T-helper 17 cell (primary cell): ENCODE results near the gene PYGM. TPM values are rescaled to one million over a fixed set of nuclear protein-coding genes. Genes with fewer than 3 reads are reported as not detected.

Experiments
- ATAC-seq: fragments of 150-1000 bp; cut with Tn5 transposase; 2 replicates; pipeline ENCODE4 v1.10.0; 2021; ENCODE audit warnings: mild to moderate bottlenecking, moderate library complexity
- DNase-seq, 3 donors: peaks; one replicate each; pipeline versions ENCODE4 v3.0.0 to v3.0.0-alpha.2; 2020 to 2021
- H3K9me3 ChIP-seq: one replicate; pipeline ENCODE4 v1.7.0; 2013; ENCODE audit warnings: low read length, mild to moderate bottlenecking; ENCODE audit not compliant: control insufficient read depth, poor library complexity, severe bottlenecking
- H3K27ac Mint-ChIP-seq: one replicate; pipeline ENCODE4 v1.8.0; 2022; ENCODE audit warnings: mild to moderate bottlenecking, moderate library complexity, mixed read lengths
- H3K27me3 Mint-ChIP-seq: one replicate; pipeline ENCODE4 v1.8.0; 2022; ENCODE audit warnings: mixed read lengths
- H3K36me3 Mint-ChIP-seq: one replicate; pipeline ENCODE4 v1.8.0; 2022; ENCODE audit warnings: low read depth, mixed read lengths
- H3K4me1 Mint-ChIP-seq: one replicate; pipeline ENCODE4 v1.8.0; 2022; ENCODE audit warnings: mild to moderate bottlenecking, mixed read lengths
- H3K4me3 Mint-ChIP-seq: one replicate; pipeline ENCODE4 v1.8.0; 2022; ENCODE audit warnings: mild to moderate bottlenecking, moderate library complexity, mixed read lengths
- total RNA-seq, 4 donors: library from RNA in 2 of 4; stranded (reverse) in 2 of 4; gene quantifications; one replicate each; pipeline ENCODE4 v1.2.3 and lab custom pipeline; 2022 to 2026

Gene PYGM
- total RNA-seq, 2 donors from 2014 or later = 11.8 to 27.1 TPM

DNA sequence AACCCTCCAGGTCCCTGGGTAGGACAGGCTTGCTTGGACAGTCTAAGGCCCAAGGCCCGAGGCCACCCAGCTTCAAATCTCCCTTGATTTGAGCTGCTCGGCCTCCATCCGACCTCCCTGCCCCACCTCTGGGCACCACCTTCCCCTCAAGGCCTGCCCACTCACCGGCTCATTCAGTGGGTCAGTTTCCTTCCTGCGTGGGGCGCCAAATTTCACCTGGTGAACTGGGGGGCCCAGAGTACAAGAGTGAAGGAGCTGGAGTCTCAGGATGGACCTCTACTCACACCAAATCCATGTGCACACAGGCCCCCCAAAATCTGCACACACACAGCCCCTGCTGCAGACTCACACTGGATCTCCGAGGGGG, 39.5 kb upstream of the PYGM start:
- no peak for ATAC-seq
- H3K27ac Mint-ChIP-seq = peak overlapping the region; percentile 4
- H3K9me3 ChIP-seq = no peaks in the 10 kb centered on the region
- no peak overlapping the region for H3K4me3 Mint-ChIP-seq
- no peak for DNase-seq
- no peaks in the 10 kb centered on the region for H3K27me3 Mint-ChIP-seq
- peaks cover 26% of the 10 kb centered on the region for H3K4me1 Mint-ChIP-seq
- peaks cover 6% of the 10 kb centered on the region for H3K36me3 Mint-ChIP-seq

- Mint-ChIP-seq H3K27ac (no peak overlapping the region), H3K4me3 (no peak overlapping the region), H3K4me1 (peaks cover 22% of the 10 kb centered on the region), H3K27me3 (no peaks in the 10 kb centered on the region), H3K36me3 (peaks cover 6% of the 10 kb centered on the region)
- no peaks in the 10 kb centered on the region for H3K9me3 ChIP-seq
- ATAC-seq (no peak), DNase-seq (no peak)
These were observed 37.2 kb upstream of the PYGM start for GRCh38 chr11:64796757-64797541.

GRCh38 chr11:64796047-64796756, 36.4 kb upstream of the PYGM start:
- peaks cover 19% of the 10 kb centered on the region for H3K4me1 Mint-ChIP-seq
- H3K4me3 Mint-ChIP-seq = no peak overlapping the region
- no peak for ATAC-seq
- DNase-seq = no peak
- no peak overlapping the region for H3K27ac Mint-ChIP-seq
- H3K36me3 Mint-ChIP-seq = peaks cover 6% of the 10 kb centered on the region
- no peaks in the 10 kb centered on the region for H3K27me3 Mint-ChIP-seq
- H3K9me3 ChIP-seq = no peaks in the 10 kb centered on the region

GRCh38 chr11:64794526-64794925, 34.8 kb upstream of the PYGM start:
- H3K9me3 ChIP-seq = no peaks in the 10 kb centered on the region
- Mint-ChIP-seq H3K36me3 (peaks cover 6% of the 10 kb centered on the region), H3K4me1 (peaks cover 17% of the 10 kb centered on the region), H3K27ac (peak overlapping the region; percentile 75), H3K27me3 (no peaks in the 10 kb centered on the region), H3K4me3 (peak overlapping the region; percentile 76)
- ATAC-seq (no peak), DNase-seq (no peak)

DNA sequence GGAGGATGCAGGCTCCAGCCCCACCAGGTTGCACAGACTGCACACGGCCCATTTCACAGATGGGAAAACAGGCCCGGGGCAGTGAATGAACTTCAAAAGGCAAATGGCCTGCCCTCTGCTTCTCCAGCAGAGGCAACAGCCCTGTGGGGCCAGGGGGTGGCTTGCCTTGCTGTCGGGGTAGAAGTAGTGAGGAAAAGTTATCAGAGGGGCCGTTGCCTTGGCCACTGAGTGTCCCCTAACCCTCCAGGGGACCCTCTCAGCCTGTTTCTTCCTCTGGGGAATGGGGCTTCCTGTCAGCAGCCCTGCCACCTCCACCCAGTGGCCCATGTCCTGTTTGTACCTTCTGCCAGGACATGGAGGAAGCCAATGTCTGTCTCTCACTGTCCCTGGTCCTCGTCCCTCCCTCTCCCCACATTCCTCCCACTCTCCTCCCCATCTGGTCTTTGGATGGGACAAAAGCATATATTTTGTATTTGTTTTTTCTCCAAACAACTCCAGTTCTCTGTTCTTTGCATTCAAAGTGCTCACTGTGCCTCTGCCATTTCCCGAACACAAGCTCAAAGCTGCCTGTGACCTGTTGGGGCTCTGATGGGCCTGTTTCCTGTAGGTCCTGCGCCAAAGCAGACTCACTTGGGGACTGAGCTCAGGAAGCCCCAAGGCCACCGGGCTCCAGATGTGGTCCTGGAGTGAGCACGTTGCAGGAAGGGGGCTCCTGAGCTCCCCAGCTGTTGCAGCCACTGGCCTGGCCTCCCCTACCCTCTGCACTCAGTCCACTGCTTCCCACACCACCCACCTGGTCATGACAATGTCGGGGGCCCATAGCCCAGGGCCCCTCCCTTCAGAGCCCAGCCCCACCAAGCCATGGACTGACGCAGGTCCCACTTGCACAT, 33.7 kb upstream of the PYGM start:
- no peaks in the 10 kb centered on the region for H3K27me3 Mint-ChIP-seq
- no peaks in the 10 kb centered on the region for H3K9me3 ChIP-seq
- peaks cover 13% of the 10 kb centered on the region for H3K4me1 Mint-ChIP-seq
- H3K27ac Mint-ChIP-seq = peak overlapping the region; percentile 75
- H3K36me3 Mint-ChIP-seq = peaks cover 3% of the 10 kb centered on the region
- no peak overlapping the region for H3K4me3 Mint-ChIP-seq
- no peak for ATAC-seq
- no peak for DNase-seq

GRCh38 chr11:64792482-64792881, 32.7 kb upstream of the PYGM start:
- H3K9me3 ChIP-seq = no peaks in the 10 kb centered on the region
- ATAC-seq = no peak
- peak overlapping the region; percentile 41 for H3K27ac Mint-ChIP-seq
- no peaks in the 10 kb centered on the region for H3K27me3 Mint-ChIP-seq
- H3K36me3 Mint-ChIP-seq = peaks cover 3% of the 10 kb centered on the region
- H3K4me3 Mint-ChIP-seq = no peak overlapping the region
- peaks cover 16% of the 10 kb centered on the region for H3K4me1 Mint-ChIP-seq
- no peak for DNase-seq

DNA sequence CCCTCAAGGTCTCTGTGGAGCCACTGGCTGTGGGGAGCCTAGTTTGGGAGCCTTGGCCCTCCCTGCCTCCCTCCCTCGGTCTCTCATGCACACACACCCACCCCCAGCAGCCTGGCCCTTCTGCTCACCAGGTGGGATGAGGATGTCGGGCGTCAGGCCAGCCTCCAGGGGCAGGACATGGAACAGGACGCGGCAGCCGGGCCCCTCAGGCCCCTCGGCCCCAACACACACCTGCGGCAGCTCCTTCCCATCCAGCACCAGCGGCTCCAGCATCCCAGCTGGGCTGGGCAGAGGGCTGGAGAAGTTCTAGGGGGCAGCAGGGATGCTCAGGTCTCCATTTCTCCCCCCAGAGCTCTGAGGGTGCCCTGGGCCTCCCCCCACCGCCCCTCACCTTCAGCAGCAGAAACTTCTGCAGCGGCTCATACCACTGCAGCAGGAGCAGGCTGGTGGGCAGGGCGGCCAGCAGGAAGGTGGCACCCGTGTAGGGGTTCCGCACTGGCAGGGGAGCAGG, 32.1 kb upstream of the PYGM start:
- H3K27ac Mint-ChIP-seq = no peak overlapping the region
- no peak for ATAC-seq
- H3K36me3 Mint-ChIP-seq = peaks cover 3% of the 10 kb centered on the region
- peaks cover 16% of the 10 kb centered on the region for H3K4me1 Mint-ChIP-seq
- H3K9me3 ChIP-seq = no peaks in the 10 kb centered on the region
- no peaks in the 10 kb centered on the region for H3K27me3 Mint-ChIP-seq
- no peak overlapping the region for H3K4me3 Mint-ChIP-seq
- DNase-seq = no peak

DNA sequence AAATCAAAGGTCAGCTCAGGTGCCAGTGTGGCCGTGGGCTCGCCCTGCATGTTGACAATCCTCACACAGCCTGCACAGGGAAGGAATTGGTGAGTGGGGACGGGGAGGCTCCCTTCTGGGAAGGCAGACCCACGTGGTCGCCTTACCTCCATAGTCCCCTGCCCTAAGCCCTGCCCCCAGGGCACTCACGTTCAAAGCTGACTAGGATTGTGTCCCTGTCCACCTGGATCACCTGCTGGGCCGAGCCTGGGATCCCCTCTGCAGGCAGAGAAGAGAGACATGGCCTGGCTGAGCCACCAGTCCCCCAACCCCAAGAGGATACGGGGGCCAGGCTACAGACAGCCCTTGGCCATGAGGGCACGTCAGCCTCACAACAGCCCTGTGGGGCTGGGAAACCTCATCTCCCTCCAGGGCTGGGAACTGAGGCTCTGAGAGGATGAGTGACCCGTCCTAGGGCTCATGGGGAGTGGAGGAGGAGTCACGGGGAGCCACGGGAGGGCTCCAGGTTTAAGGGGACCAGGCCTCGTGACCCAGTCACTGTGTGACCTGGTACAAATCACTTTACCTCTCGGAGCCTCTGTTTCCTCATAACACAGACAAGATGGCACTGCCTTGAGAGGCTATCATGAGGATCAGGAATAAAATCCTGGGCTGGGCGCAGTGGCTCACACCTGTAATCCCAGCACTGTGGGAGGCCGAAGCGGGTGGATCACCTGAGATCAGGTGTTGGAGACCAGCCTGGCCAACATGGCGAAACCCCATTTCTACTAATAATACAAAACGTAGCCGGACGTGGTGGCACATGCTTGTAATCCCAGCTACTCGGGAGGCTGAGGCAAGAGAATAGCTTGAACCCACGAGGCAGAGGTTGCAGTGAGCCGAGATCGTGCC, 30.7 kb upstream of the PYGM start:
- ATAC-seq (no peak), DNase-seq (no peak)
- Mint-ChIP-seq H3K4me3 (no peak overlapping the region), H3K4me1 (peaks cover 15% of the 10 kb centered on the region), H3K27me3 (no peaks in the 10 kb centered on the region), H3K36me3 (peaks cover 3% of the 10 kb centered on the region), H3K27ac (no peak overlapping the region)
- no peaks in the 10 kb centered on the region for H3K9me3 ChIP-seq

DNA sequence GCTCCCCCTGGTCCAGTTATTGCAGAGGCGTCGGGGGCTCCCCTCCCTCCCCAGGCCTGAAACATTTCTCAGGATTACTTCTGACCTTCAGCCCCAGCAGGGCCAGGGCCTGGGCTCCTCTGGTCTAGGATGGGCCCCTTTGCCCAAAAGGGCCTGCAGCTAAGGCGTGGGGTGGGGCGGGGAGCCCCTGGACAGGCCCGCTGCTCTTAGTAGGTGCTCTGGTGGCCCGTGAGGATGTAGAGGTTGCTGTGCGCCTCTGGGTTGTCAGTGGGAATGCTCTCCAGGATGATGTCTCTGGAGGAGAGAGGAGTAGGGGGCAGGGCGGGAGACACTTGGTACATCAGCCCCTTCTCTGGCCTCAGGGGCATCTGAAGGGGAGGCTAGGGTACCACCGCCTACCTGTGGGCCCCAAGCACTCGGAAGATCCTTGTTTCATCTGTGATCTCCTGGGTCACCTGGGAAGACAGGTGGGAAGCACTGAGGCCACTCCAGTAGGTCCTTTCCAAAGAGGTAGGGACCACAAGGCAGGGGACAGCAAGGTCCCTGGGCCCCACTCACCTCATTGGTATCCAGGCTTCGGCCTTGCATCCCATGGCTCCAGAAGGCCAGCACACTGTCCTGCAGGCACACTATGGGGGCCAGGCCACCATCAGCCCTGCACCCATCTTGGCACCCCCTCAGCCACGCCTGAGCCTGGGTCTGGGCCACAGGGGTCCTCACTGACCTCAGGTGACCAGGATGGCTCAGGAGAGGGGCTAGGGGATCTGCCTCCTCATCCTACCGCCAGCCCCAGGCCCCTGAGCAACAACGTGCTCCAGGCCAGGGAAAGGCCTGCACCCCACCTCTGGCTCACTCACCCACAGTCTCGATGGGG, 29.8 kb upstream of the PYGM start:
- DNase-seq (no peak), ATAC-seq (no peak)
- Mint-ChIP-seq H3K4me1 (peaks cover 11% of the 10 kb centered on the region), H3K27me3 (no peaks in the 10 kb centered on the region), H3K27ac (no peak overlapping the region), H3K36me3 (no peaks in the 10 kb centered on the region), H3K4me3 (no peak overlapping the region)
- no peaks in the 10 kb centered on the region for H3K9me3 ChIP-seq

DNA sequence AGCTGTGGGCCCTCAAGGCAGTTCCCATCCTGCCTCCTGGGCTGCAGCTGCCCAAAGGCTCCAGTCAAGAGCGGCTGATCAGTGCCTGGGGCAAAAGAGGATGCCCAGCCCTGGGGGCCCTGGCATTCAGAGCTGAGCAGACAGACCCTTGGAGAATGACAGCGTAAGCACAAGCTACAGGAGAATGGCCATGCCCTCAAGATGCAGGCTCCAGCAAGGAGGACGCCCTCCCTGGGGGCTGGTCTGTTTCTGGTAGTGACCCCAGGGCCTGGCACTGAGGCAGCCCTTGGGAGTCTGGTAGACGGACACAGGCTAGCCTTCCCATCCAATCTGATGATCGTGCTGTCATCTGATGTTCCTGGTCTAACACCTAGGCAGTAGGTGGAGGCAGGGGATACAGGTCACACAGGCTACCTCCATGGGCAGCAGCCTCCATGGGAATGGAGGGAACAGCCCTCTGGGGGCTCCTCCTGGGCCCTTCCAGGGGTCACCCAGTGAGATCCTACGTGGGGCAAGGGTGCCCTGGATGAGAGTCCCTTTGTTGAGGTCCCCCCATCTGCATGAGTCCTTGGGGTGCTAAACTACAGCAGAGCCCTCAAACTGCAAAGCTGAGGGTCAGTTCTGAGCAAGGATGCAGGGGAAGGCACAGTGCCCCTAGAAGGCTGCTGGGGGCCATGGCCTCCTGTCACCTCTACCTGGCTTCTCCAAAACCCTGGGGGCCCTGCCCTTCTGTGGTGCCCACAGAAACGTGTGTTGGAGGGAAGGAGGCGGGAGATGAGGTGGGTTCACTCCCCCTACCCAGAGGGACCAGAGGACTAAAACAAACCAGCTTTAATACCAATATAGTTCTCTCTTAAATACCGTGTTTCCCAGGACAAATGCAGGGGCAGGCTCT, 28.8 kb upstream of the PYGM start:
- no peaks in the 10 kb centered on the region for H3K27me3 Mint-ChIP-seq
- no peaks in the 10 kb centered on the region for H3K9me3 ChIP-seq
- H3K36me3 Mint-ChIP-seq = no peaks in the 10 kb centered on the region
- DNase-seq (no peak), ATAC-seq (no peak)
- no peak overlapping the region for H3K4me3 Mint-ChIP-seq
- peaks cover 8% of the 10 kb centered on the region for H3K4me1 Mint-ChIP-seq
- H3K27ac Mint-ChIP-seq = no peak overlapping the region
